ENCODE measurements around the gene SHCBP1L.

Gene SHCBP1L

DNA sequence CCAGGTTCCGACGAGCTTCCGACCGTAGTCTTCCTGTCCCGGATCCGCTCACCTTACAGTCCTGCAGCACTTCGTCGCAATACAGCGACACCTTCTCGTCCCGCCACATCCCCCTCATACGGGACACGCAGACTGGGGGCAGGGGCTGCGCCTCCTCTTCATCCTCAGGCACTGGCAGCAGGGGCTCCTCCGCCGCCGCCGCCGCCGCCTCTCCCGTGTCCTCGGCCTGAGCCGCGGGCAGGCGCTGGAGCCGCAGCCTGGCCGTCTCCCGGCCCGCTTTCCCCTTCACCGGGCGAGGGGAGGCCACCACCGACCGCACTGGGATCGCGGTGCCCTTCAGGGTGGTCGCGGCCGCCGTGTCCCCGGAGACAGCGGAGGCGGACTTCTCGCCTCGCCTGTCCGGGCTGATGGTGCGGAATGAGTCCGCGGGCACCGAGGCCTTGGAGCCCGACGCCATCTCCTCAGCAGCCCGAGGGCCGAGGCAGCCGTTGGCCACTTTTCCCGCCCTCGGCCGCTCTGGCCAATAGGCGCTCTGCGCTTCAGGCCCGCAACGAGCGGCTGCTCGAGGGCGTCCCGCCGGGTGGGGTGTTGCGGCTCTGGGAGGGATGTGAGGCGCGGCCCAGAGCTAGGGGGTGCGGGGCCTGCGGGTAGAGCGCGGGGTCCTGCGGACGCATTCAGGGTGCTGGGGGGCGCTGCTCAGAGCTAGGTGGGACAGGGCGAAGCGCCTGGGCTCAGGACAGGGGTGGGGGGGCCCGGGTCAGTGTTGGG is at the start of gene SHCBP1L:
TSS of gene SHCBP1L (minus strand) at position 490 of the 768 bp plus-strand sequence. CDS start at position 457, 33 bp downstream.
- DNase-seq, result peak; percentile 41

- no peak for DNase-seq
Measured at GRCh38 chr1:183002267-183002666, 49.3 kb upstream of the SHCBP1L start.

GRCh38 chr1:183000167-183000962 is 47.4 kb upstream of the SHCBP1L start:
- DNase-seq, result no peak

GRCh38 chr1:182998482-182998881 is 45.5 kb upstream of the SHCBP1L start:
- no peak for DNase-seq

DNA sequence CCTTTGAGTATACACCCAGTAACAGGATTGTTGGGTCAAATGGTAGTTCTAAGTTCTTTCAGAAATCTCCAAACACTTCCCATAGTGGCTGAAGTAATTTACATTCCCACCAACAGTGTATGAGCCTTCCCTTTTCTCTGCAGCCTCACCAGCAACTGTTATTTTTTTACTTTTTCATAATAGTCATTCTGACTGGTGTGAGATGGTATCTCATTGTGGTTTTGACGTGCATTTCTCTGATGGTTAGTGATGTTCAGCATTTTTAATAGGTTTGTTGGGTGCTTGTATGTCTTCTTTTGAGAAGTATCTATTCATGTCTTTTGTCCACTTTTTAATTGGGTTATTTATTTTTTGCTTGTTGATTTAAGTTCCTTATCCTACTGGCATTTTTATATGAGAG is 43.9 kb upstream of the SHCBP1L start:
- DNase-seq, result no peak

- no peak for DNase-seq
Measured at GRCh38 chr1:182995894-182996293, 42.9 kb upstream of the SHCBP1L start.

GRCh38 chr1:182993746-182994145 is 40.8 kb upstream of the SHCBP1L start:
- no peak for DNase-seq

- no peak for DNase-seq
Measured at GRCh38 chr1:182990413-182991144, 37.6 kb upstream of the SHCBP1L start.

DNA sequence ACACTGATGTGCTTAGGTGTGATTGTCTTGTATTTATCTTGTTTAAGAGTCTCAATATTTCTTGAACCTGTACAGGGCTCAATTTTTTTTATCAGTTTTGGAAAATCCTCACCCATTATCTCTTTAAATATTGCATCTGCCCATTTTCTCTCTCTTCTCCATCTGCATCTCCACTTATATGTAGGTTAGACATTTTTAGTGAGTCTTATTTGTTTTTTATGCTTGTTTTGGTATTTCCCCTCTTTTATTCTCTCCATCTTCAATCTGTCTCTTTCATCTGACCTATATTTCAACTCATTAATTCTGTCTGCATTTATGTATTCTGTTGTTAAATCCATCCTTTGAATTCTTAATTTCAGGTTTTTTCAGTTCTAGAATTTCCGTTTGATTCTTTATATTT is 32.9 kb upstream of the SHCBP1L start:
- no peak for DNase-seq

GRCh38 chr1:182984621-182985020 is 31.7 kb upstream of the SHCBP1L start:
- no peak for DNase-seq

- DNase-seq, result no peak
Measured at GRCh38 chr1:182984138-182984537, 31.2 kb upstream of the SHCBP1L start.

DNA sequence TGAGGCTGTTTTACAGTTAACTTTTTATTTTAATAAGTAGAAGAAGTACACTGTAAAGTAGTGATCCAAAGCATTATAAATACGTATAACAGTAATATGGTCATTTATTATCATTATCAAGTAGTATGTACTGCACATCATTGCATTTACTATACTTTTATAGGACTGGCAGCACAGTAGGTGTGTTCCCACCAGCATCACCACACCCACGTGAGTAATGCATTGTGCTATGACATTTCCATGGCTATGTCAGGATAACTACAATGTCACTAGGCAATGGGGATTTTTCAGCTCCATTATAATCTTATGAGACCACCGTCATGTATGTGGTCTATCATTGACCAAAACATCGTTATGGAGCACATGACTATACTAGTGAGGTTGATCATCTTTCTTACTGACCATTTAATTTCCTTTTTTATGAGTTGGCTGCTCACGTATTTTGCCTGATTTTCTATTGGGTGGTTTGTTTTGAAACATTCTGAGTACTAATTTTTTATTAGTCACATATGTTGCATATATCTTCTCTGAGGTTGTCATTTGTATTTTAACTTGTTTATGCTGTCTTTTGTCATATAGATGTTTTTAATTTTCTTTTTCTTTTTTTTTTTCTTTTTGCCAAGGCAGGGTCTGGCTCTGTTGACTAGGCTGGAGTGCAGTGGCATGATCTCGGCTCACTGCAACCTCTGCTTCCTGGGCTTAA is 25.3 kb upstream of the SHCBP1L start:
- no peak for DNase-seq

GRCh38 chr1:182977480-182977879 is 24.5 kb upstream of the SHCBP1L start:
- DNase-seq, result no peak

DNA sequence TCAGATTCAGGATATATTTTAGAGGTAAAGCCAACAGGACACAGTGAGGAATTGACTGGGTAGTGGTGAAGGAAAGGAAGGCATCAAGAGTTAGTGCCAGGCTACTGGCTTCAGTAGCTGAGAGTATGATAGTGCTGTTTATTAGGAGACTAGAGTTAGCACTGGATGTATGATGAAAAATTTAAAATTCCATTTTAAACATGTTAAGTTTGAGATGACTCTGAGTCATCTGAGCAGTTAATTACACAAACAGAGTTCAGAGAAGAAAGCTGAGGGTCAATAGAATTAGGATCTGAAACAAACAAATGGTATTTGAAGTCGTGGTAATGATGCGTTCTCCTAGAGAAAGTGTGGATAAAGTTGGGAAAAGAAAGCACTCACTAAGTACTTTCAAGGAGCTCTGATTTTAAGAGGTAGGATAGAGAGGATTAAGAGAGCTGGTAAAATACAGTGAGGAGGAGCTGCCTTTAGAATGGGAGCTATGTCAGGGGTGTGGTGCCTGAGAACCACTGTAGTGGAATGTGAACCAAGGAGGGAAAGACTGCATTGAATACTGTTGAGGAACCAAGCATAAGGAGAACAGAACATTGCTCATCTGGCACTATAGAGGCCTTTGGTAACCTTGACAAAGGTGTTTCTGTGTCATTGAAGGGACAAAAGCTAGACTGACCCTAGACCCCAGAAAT is 21.7 kb upstream of the SHCBP1L start:
- no peak for DNase-seq

DNA sequence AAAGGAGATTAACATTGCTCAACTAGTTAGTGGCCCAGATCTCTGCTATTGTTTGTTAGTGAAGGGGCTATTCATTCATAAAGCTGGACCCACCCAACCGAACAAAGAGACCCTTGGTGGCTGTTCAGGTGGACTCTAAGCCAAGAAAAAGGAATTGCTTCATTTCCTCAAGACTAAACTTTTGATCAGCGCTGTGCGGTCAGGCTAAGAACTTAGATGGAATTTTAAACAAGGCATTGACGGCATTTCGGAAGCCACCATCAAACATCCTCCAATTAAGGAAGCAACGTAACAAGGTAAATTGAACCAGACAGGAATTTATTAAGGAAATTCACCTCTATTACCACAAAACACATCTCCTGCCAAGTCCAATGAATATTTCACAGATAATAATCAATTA is 19.9 kb upstream of the SHCBP1L start:
- no peak for DNase-seq

- no peak for DNase-seq
Measured at GRCh38 chr1:182972231-182972630, 19.3 kb upstream of the SHCBP1L start.

DNA sequence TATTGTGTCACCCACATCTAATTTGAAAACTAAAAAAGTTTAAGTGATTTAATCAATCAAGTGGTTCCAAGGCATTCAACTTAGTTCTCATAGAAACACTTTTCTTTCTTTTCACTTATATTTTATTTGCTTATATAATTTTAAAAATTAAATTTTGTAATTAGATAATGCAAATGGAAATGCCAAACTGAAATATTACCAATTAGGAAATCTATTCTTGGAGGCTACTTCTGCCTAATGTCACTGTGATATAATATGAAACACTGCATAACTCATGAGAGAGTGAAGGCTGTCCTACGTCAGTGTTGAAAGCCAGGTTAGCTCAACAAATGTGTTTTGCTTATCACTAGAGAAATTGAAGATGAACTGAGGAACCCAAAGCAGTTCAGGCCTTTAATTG is 18.3 kb upstream of the SHCBP1L start:
- no peak for DNase-seq

DNA sequence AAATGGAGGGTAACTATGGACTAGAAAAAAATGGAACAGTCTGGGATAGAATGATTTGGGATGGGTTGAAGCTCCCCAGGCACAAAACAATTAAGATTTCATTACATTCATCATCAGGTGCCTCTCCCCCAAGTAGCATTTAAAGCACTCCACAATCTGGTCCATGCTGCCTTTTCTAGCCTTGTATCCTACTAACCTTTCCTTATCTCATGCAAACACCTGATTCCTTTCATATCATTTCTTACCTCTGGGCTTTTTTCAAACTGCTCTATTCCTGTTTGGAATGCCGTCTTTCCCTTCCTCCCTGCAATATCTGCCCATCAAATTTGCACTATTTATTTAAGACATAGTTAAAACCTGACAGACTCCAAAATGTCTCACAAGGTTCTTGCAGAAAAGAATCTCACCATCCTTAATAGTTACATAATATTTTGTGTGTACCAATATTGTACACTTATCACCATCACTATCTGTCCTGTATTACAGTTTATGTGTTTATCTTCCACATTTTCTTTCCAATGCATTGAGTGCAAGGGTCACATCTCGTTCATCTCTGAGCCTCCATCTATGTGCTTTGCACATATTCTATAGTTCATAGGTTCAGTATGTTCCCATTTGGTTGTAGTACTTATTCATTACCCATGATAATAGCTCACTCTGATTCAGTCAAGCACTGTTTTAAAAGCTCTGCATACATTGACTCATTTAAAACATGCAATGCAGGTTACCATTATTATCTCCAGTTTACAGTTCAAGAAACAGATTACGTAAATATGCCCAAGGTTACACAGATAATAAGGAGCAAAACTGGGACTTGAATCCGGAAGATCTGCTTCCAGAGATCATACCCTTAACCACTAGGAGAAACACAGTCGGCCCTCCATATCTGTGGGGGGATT is 16.1 kb upstream of the SHCBP1L start:
- DNase-seq, result no peak

- no peak for DNase-seq
Measured at GRCh38 chr1:182968151-182968741, 15.3 kb upstream of the SHCBP1L start.

DNA sequence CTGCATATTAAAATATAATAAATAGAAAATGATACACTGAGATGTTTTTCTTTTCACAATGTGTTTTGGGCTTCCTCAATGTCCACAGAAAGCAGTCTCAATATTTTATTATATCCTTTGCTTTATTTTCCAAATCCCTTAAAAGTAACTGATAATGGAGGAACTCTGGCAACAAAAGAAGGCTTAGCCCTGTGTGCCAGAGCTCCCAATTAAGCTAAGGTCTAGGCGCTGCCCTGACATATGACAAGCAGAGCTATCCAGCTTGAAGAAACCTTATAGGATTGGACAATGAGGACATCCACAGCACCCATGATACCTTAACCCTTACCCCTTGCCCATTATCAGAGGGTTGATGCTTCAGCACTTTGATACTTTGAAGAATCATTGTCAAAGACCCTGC is 12.9 kb upstream of the SHCBP1L start:
- DNase-seq, result no peak

DNA sequence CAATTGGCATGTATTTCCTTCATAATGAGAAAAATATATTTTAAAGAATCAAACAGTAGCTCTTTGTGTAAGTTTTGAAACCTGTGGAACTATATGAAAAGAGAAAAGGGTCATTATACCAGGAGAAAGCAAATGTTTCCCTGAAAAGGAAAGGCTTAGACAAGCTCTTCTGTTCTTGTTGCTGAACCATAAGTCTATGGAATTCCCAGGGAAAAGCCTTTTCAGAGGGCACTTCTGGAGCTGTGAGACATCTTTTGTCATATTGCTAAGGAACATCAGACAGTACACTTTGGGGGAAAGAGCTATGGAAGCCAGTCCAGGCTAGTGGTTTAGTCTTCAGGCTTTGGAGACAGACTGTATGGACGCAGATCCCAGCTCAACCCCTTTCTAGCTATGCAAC is 12.1 kb upstream of the SHCBP1L start:
- no peak for DNase-seq
